GM12801 (cell line): ENCODE results near the gene LRRIQ3.

Source experiments
- TF ChIP-seq, protein P1 (sequence below): IDR thresholded peaks from one replicate; pipeline ENCODE4 v1.5.1; 2011; ENCODE audit warnings: control low read depth; ENCODE audit not compliant: insufficient read length; ENCODE audit errors: extremely low read depth

LRRIQ3 gene

DNA sequence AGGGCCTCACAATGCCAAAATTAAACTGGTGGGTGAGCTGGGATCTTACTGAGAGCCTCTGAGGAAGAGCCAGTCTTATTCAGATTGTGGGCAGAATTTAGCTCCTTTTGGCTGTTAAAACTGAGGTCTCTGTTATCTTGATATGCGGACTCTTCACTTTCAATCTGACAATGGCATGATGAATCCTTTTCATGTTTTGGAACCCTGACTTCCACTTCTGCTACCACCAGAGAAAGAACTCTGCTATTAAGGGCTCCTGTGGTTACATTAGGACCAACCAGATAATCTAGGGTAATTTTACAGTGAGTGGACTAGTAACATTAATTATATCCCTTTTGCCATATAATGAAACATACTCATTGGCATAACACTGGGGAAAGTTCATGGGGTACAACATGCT lies 219.0 kb downstream of the LRRIQ3 start:
- TF ChIP-seq, protein P1, sequence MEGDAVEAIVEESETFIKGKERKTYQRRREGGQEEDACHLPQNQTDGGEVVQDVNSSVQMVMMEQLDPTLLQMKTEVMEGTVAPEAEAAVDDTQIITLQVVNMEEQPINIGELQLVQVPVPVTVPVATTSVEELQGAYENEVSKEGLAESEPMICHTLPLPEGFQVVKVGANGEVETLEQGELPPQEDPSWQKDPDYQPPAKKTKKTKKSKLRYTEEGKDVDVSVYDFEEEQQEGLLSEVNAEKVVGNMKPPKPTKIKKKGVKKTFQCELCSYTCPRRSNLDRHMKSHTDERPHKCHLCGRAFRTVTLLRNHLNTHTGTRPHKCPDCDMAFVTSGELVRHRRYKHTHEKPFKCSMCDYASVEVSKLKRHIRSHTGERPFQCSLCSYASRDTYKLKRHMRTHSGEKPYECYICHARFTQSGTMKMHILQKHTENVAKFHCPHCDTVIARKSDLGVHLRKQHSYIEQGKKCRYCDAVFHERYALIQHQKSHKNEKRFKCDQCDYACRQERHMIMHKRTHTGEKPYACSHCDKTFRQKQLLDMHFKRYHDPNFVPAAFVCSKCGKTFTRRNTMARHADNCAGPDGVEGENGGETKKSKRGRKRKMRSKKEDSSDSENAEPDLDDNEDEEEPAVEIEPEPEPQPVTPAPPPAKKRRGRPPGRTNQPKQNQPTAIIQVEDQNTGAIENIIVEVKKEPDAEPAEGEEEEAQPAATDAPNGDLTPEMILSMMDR = no peak
